ENCODE measurements around the gene PLLP.

PLLP gene

DNA sequence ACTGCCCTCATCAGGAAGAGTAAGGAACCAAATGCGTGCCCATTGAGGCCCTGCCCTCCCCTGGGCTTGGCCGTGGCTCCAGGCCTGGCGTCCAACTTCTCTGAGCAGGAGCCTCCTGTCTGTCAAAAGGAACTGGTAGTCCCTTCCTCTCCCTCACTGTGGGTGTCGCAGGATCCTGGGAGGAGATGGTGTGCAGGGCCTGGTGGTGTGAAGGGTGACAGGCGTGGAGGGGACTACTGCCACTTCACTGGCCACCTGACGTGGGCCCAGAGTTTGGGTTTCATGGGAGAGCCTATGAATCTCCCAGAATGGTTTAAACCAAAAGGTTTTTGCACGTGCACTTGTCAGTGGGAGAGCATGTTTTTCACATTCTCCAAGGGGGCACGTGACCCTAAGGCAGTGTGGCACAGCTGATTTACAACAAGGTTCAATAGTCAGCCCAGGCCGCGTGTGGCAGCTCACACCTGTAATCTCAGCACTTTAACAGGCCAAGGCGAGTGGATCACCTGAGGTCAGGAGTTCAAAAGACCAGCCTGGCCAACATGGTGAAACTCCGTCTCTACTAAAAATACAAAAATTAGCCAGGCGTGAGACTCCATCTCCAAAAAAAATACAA, 26.9 kb downstream of the PLLP start:
- no peak for DNase-seq (ENCODE audit: low read depth, low spot score)

DNA sequence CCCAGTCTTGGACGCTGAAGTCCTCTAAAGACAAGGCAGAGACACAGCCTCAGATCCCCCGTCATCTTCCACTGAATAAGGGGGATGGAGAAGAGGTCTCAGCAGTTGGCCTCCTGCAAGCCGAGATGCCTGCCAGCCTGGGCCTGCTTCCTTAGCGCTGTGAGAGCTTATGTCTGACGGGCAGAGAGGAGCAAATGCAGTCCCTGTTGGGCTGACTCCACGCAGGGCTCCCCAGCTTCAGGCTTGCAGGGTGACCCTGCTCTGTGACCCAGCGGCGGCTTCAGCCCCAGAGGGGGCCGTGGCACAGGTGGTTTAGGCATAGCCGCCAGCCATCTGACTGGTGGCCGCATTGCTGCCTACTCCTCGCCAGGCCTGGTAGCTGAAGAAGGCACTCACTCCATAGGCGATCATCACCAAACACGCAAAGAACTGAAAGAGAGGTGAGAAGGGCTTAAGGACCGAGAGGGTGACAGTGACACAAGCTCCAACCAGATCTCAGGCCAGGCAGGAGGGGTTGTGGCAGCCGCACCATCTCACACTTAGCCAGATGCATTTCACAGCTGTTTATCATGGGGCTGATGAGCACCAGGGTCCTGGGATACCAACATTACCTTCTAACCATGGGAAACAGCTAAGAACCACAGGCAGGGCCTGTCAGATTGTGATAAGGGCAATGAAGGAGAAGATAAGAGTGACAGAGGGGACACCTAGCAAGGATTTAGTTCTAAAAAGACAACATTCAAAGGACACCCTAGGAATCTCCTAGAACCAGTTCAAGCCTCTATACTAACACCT, 27.7 kb downstream of the PLLP start:
- DNase-seq (ENCODE audit: low read depth, low spot score) = no peak

DNA sequence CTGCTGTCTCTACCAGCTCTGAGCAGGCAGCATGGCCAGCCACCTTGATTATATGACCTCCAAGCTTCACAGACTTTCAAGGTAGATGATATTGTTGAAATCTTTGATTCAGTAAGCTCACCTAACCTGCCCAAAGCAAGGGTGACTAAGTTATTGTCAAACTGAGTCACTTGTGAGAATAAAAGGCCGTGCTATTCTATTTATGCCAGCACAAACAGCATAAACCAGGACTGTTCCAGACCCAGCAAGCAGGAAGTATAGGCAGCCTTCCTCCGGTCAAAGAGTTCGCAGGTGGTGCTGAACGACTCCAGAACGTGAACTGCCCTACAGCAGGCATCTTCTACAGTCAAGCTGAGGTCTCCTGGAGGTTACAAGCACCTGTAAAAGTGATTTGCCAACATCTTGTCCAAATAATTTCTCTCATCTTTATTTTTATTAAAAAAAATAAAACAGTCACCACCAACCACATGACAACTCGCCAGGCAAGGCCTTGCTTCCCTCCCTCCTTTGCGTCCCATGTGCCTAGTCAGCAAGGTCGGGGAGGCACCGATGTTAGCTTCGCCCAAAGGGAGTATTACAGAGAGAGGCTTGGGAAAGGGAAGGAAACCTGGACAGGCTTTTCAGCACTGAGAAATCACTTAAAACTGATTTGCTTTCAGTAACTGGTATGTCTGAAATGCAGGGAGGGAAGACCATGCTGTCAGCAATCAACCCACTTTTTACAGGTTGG, 28.6 kb downstream of the PLLP start:
- no peak for DNase-seq (ENCODE audit: low read depth, low spot score)

DNA sequence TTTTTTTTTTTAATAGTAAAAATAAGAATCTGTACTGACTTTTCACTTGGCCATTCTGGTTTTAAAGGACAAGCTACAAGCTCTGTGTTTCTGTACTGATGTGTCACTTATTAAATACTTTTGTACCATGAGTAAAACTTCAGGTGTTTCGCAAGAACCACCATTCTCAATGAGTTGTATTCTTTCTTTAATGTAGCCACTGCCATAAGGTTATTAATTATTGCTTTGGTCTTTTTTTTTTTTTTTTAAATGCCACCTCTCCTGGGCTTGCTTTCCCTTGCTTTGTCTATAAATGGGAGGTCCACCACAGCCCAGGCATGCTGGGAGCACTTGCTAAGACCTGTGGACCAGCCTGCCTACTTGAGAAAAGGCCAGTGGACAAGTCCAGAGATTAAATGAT, 31.0 kb downstream of the PLLP start:
- DNase-seq (ENCODE audit: low read depth, low spot score) = no peak

DNA sequence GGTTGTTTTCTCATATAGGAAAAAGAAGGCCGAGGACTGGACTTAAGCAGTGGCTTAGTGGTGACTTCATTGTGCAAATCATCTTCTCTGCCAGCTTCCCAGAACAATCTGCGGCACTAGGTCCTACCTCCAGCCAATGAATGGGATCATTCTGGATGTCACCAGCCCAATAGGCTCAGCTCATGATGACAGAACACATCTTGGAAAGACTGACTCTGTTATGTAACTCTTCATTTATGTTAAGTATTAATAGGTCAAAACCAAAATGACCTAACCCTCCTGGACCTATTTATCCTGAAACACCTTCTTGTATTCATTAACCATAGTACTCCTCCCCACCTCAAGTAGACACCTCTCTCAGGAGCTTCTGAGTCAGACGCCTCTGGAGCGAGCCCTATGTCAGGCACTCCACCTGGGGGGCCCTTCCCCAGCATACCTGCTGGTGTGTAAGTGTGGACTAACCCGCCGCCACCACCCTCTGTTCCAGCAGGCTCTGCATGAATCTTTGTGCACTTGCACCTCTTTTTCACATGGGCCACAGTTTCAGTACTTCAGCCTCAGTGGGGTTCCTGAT, 32.2 kb downstream of the PLLP start:
- no peak for DNase-seq (ENCODE audit: low read depth, low spot score)

DNA sequence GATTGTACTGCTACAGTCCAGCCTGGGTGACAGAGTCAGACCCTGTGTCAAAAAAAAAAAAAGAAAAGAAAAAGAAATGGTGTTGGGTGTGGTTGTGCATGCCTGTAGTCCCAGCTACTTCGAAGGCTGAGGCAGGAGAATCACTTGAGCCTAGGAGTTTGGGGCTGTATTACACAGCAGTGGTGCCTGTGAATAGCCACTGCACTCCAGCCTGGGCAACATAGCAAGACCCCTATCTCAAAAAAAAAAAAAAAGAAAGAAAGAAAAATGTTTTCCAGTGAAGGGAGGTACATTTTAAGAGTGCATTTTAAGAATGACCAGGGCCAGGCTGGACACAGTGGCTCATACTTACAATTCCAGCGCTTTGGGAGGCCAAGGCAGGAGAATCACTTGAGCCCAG, 33.1 kb downstream of the PLLP start:
- no peak for DNase-seq (ENCODE audit: low read depth, low spot score)

DNA sequence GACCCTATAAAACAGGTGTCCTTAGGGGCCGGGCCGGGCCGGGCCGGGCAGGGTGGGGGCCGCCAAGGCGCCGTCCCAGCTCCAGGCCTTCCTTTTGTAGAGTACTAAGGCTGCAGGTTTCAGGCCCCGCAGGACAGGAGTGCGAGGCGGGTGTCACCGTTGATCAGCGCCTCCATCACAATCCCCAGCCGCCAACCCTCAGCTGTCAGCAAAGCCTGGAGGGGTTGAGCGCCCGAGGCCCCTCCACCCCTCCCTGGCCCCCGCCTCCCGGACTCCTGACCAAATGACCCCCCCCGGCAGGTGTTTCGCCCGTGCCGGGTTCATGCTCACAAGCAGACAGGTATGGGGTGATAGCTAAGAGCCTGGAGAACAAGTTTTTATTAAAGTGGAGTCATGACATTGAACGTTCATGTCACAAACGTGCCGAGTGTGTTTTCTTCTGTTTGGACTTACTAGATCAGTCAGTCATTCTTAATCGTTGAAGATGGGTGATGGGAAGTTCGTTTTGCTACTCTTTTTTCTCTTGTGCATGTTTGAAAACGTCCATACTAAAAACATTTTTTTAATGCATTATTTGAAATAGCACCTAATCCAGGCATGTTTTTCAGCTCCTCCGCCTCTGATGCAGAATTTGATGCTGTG, 38.9 kb downstream of the PLLP start:
- peak; percentile 19 for DNase-seq (ENCODE audit: low read depth, low spot score)

DNA sequence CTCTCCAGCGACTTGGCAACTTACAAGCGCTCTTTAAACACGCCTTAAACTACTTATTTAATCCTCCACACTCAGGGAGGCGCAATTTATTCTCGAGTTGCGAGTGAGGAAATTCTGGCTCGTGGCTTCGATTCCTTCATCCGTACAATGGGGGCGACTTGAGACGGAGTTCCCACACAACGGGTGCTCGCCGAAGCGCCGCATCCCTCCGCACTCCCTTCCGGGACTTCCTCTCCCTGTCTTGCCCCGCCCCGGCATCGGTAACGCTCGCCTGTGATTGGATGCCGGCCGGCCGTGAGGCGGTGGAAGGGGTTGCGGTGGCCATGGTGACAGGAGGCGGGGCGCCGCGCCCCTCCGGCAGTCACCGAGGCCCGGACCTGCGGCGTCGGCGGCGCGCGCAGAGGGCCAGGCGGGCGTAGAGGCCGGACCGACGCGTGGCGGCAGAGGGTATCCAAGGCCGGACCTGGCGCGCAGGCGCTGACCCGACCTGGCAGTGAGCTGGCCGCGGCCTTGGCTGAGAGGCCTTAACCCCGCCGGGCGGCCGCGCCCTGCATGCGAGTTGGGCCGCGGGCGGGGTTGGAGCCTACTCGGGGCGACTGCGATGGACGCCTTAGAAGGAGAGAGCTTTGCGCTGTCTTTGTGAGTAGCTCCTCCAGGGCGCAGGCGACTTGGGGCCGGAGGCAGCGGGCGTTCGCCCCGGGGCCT, 39.6 kb downstream of the PLLP start, which contains the start of gene ARL2BP:
Gene ARL2BP (plus strand): TSS at position 493 of the 705 bp plus-strand sequence. CDS start 109 bp downstream, at position 602.
- DNase-seq (ENCODE audit: low read depth, low spot score) = peak; percentile 99

DNA sequence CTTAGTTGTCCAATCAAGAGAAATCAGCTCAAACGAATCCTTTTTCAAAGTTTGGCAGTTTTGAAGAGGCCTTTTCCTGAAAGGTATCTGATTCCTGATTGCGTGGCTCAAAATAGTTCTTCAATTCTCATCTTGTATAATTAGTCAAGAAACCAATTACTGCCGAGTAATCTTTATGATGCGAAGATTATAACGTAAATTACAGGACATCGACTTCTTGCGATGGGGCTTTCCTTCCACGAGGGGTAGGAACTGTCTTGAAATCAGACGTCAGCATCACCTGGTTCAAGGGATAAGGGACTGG, 40.1 kb downstream of the PLLP start:
- DNase-seq (ENCODE audit: low read depth, low spot score) = no peak

DNA sequence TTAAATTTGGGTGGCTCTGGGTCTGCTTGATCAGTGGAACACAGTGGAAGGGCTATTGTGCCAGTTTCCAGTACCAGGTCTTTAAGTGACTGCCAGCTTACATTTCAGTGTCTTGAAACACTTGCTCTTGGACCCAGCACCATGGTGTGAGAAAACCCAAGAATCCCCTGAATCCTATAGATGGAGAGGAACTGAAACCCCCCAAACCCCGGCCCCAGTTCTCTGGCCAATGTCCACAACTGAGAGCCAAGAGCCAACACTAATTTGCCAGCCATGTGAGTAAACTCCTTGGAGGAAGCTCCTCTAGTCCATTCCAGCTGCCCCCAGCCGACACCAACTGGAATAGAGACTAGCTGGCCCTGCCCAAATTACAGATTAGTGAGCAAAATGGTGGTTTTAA, 41.8 kb downstream of the PLLP start:
- DNase-seq (ENCODE audit: low read depth, low spot score) = no peak

DNA sequence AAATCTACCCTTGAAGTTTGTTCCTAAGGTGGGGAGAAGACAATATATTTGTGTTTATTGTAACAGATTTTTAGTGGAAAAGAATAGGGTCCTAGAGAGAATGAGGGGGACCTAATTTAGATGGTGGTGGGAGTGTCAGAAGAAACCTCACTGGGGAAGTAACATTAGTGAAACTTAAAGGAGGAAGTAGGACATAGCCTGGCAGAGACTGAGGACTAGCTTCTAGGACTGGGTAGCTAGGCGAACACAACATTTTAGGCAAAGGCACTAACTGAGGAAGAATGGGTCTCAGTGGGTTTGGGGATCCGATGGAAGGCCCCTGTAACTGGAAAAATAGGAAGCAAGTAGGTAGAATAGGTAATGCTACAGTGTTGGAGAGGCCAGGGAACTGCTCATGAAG, 43.6 kb downstream of the PLLP start:
- no peak for DNase-seq (ENCODE audit: low read depth, low spot score)

DNA sequence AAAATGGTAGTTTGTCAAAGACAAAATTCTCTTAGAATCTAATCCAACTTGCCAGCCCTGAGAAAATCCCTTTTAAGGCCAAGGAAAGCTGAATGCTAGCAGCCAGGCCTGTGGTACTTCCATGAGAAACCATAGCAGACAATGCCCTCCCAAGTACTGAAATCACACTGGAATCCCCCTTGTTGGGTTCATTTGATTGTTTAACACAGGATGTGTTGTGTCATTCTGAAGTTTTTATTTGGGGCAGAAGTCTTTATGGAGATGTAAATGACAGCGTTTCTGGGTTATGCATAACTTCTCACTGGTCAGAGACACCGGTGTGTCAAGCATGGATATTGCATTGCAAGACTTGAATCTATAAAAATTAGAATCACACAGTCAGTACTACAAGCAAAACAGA, 45.4 kb downstream of the PLLP start:
- no peak for DNase-seq (ENCODE audit: low read depth, low spot score)

DNA sequence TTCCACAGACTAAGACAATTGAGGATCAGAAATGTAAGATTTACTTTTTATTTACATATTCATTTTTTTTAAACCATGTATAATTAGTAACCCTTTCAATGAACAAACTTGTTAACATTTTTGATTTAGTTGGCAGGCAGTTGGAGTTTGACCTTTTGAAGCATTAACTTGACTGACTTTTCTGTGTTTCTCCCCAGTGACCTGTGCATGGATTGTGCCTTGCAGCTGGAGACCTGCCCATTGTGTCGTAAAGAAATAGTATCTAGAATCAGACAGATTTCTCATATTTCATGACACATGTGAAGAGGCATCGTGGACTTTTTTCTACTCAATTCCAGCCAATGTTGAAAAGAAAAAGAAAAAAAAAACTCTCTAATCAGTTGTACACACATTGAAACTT, 45.8 kb downstream of the PLLP start:
- DNase-seq (ENCODE audit: low read depth, low spot score) = no peak

DNA sequence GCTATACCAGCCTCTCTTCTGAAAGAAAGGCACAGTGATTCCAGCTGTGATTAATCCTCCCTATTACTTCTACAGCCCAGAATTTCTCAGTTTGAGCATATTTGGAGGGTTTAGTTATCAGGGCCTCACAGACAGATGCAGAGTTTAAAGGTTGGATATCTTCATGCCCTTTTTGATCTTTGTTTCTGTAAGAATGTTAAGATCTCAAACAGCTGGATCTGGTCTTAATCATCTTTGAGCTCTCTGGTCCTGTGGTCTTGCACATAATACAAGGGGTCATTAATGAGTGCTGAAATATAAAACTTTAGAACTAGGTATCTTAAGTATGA, 48.5 kb downstream of the PLLP start:
- no peak for DNase-seq (ENCODE audit: low read depth, low spot score)

DNA sequence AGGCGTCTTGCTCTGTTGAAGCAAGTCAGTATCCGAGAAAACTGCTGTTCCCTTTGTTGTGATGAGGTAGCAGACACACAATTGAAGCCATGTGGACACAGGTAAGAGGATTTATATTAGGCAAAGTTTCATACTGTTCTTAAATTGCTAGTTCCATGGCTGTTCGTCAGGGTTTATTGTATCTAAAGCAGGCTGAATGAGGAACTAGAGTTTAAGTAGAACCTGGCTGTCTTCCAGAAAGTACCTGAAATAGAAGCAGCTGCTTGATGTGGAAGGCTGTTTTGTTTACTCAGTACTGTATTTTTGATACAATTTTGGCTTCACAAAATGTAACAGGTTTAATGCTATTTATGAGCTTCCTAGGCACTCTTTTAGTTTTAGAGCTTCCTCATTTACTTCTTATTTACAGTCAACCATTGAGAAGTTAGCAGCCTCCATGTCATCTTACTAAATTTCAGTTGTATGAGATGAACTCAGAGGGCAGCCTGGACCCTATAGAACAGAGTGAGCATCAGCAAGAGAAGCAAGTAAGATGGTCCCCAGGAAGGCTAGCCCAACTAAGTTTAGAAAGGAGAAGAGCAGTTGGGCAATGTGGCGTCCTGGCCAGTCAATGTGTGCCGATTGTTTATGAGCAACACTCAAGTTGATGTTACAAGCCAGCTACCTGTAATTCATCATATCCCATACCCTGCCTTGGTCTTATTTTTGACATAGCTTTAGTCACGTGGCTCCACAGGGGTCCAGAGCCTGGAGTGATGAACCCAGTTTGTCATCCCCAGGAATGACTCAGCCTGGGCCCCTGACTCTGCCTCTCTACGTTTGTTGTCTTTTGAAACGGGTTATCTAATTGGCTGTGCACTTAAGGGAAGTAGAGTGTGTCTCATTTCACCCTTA, 49.1 kb downstream of the PLLP start:
- peak; percentile 48 for DNase-seq (ENCODE audit: low read depth, low spot score)

DNA sequence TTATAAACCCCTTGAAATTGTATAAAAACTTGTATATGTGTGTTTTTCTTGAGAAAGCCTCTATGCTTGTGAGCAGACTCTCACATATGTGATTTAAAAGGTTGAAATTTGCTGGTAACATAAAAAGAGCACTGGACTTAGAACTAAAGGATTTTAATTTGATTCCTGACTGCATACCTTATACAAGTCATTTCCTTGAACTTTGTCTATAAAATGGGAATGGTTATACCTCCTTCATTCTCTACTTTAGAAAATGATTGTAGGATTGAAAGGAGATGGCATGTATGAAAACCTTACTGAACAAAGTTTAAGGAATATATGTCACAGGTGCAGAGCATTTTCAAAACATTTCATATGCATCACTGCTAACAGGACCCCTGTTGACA, 49.8 kb downstream of the PLLP start:
- no peak for DNase-seq (ENCODE audit: low read depth, low spot score)

DNA sequence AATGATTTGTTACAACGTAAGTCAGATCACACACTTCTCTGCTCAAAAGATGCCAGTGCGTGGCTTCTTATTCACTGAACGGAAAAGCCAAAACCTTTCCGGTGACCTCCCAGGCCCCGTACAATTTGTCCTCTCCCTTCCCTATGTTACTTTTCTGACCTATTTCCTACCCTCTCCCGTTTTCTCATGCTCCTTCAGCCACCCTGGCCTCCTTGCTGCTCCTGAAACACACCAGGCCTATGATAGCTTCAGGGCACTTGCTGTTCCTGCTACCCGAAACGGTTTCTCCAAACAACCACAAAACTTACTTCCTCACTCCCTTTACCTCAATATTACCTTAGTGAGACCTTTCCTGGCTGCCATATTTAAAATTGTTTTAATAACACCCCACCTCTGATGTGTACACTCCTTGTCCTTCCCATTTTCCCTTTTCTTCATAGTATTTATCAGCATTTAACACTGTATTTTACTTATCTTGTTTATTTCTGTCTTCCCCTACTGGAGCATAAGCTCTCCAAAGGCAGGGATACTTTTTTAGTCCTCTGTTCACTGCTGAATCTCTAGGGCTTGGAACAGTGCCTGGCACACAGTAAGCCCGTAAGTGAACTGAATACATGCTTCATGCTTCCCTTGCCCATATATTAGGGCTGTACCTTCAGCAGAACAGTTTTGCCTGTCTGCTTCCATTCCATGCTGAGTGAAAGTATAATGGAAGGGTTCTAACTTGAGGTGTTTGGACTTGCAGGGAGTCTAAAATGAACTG, 50.3 kb downstream of the PLLP start:
- DNase-seq (ENCODE audit: low read depth, low spot score) = no peak

DNA sequence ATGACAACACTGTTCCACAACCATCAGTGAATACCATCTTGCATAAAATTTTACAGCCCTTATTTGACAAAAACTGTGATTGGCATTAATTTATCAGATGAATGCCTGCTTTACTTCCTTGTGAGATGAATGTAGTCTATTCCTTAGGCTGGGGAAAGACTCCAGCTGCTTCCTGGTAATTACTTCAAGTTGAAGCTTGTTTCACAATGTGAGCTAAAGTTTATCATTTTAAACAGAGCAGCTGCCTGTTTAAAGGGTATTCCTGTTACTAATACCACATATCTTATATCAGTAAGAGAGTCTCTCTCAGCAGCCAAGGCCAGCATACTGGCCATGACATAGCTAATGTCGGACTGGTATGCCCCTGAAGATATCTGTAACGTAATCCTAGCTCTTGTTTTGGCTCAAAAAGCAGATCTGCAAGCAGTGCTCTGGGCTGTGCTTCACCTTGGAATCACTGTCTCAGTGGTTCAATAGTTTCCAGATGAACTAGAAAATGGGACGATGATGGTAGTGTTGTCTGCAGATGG, 52.6 kb downstream of the PLLP start:
- no peak for DNase-seq (ENCODE audit: low read depth, low spot score)

DNA sequence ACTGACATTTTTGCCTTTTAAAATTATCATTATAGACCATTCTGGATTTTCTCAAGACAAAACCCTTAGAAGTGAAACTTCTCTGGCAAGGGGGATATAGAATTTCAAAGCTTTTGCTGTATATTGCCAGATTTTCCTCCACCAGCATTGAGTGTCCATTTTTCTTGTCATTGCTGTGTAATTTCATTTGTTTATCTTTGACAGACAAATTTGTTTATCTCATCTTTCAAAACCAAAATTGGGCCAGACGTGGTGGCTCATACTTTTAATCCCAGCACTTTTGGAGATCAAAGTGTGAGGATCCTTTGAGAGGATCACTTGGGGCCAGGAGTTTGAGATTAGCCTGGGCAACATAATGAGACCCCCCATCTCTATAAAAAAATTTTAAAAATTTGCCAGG, 55.4 kb downstream of the PLLP start:
- DNase-seq (ENCODE audit: low read depth, low spot score) = no peak
